ENCODE measurements around the gene TMEM236.

The TMEM236 gene

GRCh38 chr10:17847585-17848296 is 95.7 kb downstream of the TMEM236 start:
- no peak for DNase-seq (ENCODE audit: low read depth)
- no peak overlapping the region for H3K4me3 ChIP-seq (ENCODE audit: low read depth, low read length)
- peak; percentile 43 for TF ChIP-seq CTCF (IDR thresholded peaks at IDR 0.05; ENCODE audit: control insufficient read depth, extremely low read depth, insufficient read depth)

GRCh38 chr10:17848646-17849045 is 96.6 kb downstream of the TMEM236 start:
- TF ChIP-seq CTCF (IDR thresholded peaks at IDR 0.05; ENCODE audit: control insufficient read depth, extremely low read depth, insufficient read depth): no peak
- no peak for DNase-seq (ENCODE audit: low read depth)
- no peak overlapping the region for H3K4me3 ChIP-seq (ENCODE audit: low read depth, low read length)
